Endodermal cell (in vitro differentiated cells): Measurements from ENCODE around the gene ADORA1. TPM values are rescaled to one million over a fixed set of nuclear protein-coding genes. Genes with fewer than 3 reads are reported as not detected.

Source experiments
- DNase-seq: peaks from one replicate; pipeline ENCODE4 v3.0.0-alpha.2; 2017
- H3K27ac ChIP-seq: 2 replicates; pipeline ENCODE4 v1.5.1; 2013; ENCODE audit warnings: mild to moderate bottlenecking, low read depth, low read length, moderate library complexity
- H3K27me3 ChIP-seq: 2 replicates; pipeline ENCODE4 v1.6.1; 2013; ENCODE audit warnings: mild to moderate bottlenecking, low read length, moderate library complexity; ENCODE audit not compliant: insufficient read depth, control insufficient read depth, poor library complexity, severe bottlenecking
- H3K36me3 ChIP-seq: 2 replicates; pipeline ENCODE4 v1.7.0; 2013; ENCODE audit warnings: mild to moderate bottlenecking, low read length, moderate library complexity; ENCODE audit not compliant: control insufficient read depth, insufficient read depth
- H3K4me1 ChIP-seq: one replicate; pipeline ENCODE4 v1.7.0; 2013; ENCODE audit warnings: low read length; ENCODE audit not compliant: control insufficient read depth, insufficient read depth
- H3K4me3 ChIP-seq: 2 replicates; pipeline ENCODE4 v1.5.1; 2013; ENCODE audit warnings: mild to moderate bottlenecking, low read length, moderate library complexity
- H3K9ac ChIP-seq: 2 replicates; pipeline ENCODE4 v1.6.1; 2013; ENCODE audit warnings: mild to moderate bottlenecking, low read length, moderate library complexity; ENCODE audit not compliant: poor library complexity, severe bottlenecking; ENCODE audit errors: extremely low read depth
- H3K9me3 ChIP-seq: 2 replicates; pipeline ENCODE4 v1.6.1; 2013; ENCODE audit warnings: mild to moderate bottlenecking, low read length, moderate library complexity; ENCODE audit not compliant: control insufficient read depth
- H3K27ac Mint-ChIP-seq: 2 replicates; pipeline ENCODE4 v1.8.0; 2020; ENCODE audit warnings: mixed read lengths
- H3K27me3 Mint-ChIP-seq: 2 replicates; pipeline ENCODE4 v1.8.0; 2021; ENCODE audit warnings: mild to moderate bottlenecking, mixed read lengths; ENCODE audit not compliant: insufficient read depth
- H3K36me3 Mint-ChIP-seq: 2 replicates; pipeline ENCODE4 v1.8.0; 2020; ENCODE audit warnings: low read depth, mixed read lengths
- H3K4me1 Mint-ChIP-seq: 2 replicates; pipeline ENCODE4 v1.8.0; 2020; ENCODE audit warnings: mixed read lengths
- H3K4me3 Mint-ChIP-seq: 2 replicates; pipeline ENCODE4 v1.8.0; 2020; ENCODE audit warnings: mild to moderate bottlenecking, moderate library complexity, mixed read lengths
- H3K9me3 Mint-ChIP-seq: 2 replicates; pipeline ENCODE4 v1.8.0; 2020; ENCODE audit warnings: mild to moderate bottlenecking, mixed read lengths
- WGBS, 2 experiments: methylation state at CpG; one replicate each; pipeline versions ENCODE4 v1.1.5 to v1.1.7; 2013; ENCODE audit warnings: missing lambda C conversion rate in 2 of 2, mixed read lengths in 1 of 2; ENCODE audit not compliant: insufficient coverage in 1 of 2, insufficient read length in 1 of 2; 5-methylcytosine and 5-hydroxymethylcytosine counted together
- total RNA-seq, 2 donors: library from RNA; stranded (reverse); fragmentation: NEBNext Ultra II Directional in 1 of 2; extraction: Animal tissue kit (Norgen Biotek cat#: 25700) in 1 of 2; gene quantifications; 2 replicates in 1 of 2; 3 replicates in 1 of 2; pipeline ENCODE4 v1.2.1, GENCODE V29; 2021
- TF ChIP-seq, protein P1 (sequence below): fragments of 200-600 bp; sonication (generic); conservative IDR thresholded peaks from 2 replicates; pipeline ENCODE4 v1.5.0; 2021; ENCODE audit warnings: antibody characterized with exemption, mild to moderate bottlenecking

The ADORA1 gene
- total RNA-seq, 2 donors from 2014 or later: 2.0 to 2.1 TPM

DNA sequence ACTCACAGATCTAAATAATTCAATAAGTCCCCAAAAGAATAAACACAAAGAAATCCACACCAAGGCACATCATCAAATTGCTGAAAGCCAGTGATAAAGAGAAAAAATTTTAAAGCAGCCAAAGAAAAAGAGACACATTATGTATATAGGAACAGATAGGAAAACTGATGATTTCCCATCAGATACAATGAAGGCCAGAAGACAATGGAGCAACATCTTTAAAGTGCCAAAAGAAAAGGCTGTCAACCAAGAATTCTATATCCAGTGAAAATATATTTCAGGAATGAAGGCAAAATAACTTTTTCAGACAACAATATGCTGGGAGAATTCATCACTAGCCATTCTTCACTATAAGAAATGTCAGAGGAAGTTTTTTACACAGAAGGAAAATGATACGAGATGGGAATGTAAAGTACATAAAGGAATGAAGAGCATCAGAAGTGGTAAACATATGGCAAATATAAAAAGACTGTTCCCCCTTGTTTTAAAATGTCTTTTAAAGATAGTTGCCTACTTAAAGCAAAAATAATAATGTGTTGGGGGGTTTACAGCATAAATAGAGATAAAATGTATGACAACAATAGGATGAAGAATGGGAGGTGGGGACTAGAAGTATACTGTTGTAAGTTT lies 32.4 kb upstream of the ADORA1 start:
- peaks cover 51% of the 10 kb centered on the region for H3K9me3 ChIP-seq
- no peaks in the 10 kb centered on the region for H3K4me1 ChIP-seq
- TF ChIP-seq, protein P1, sequence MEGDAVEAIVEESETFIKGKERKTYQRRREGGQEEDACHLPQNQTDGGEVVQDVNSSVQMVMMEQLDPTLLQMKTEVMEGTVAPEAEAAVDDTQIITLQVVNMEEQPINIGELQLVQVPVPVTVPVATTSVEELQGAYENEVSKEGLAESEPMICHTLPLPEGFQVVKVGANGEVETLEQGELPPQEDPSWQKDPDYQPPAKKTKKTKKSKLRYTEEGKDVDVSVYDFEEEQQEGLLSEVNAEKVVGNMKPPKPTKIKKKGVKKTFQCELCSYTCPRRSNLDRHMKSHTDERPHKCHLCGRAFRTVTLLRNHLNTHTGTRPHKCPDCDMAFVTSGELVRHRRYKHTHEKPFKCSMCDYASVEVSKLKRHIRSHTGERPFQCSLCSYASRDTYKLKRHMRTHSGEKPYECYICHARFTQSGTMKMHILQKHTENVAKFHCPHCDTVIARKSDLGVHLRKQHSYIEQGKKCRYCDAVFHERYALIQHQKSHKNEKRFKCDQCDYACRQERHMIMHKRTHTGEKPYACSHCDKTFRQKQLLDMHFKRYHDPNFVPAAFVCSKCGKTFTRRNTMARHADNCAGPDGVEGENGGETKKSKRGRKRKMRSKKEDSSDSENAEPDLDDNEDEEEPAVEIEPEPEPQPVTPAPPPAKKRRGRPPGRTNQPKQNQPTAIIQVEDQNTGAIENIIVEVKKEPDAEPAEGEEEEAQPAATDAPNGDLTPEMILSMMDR: no peak
- H3K9ac ChIP-seq: no peak overlapping the region
- Mint-ChIP-seq H3K27me3 (peaks cover 8% of the 10 kb centered on the region), H3K9me3 (peaks cover 35% of the 10 kb centered on the region), H3K27ac (no peak overlapping the region), H3K4me1 (peaks cover 5% of the 10 kb centered on the region), H3K36me3 (peaks cover 1% of the 10 kb centered on the region), H3K4me3 (no peak overlapping the region)
- no peaks in the 10 kb centered on the region for H3K36me3 ChIP-seq
- 100% methylated on average over 1 of the region's 1 CpG; no CpG with 5 or more reads in 1 of the 2 experiments for WGBS, 2 experiments
- H3K4me3 ChIP-seq: peak overlapping the region; percentile 27
- H3K27ac ChIP-seq: no peak overlapping the region
- no peak for DNase-seq
- no peaks in the 10 kb centered on the region for H3K27me3 ChIP-seq

DNA sequence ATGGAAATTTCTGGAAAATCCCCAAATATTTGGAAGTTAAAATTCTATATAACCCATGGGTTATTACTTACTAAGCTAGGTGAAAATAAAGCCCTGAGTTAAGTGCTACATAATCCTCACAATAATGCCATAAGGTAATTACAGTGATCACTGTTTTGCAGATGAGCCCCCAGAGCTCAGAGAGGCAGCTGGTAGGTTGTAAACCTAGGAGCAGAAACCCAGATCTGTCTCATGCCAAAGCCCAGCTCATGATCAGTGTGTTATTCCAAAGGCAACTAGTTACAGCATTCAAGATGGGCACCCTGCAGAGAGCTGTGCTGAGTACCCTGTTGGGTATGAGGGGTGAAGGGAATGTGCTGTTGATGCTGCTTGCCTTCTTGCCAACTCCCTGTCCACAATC lies 31.0 kb upstream of the ADORA1 start:
- peaks cover 3% of the 10 kb centered on the region for H3K4me1 Mint-ChIP-seq
- peaks cover 8% of the 10 kb centered on the region for H3K27me3 Mint-ChIP-seq
- no peak overlapping the region for H3K27ac Mint-ChIP-seq
- no peak overlapping the region for H3K4me3 ChIP-seq
- TF ChIP-seq, protein P1: no peak
- H3K9me3 Mint-ChIP-seq: peaks cover 38% of the 10 kb centered on the region
- peaks cover 51% of the 10 kb centered on the region for H3K9me3 ChIP-seq
- H3K9ac ChIP-seq: no peak overlapping the region
- H3K36me3 ChIP-seq: no peaks in the 10 kb centered on the region
- no peaks in the 10 kb centered on the region for H3K27me3 ChIP-seq
- DNase-seq: no peak
- H3K36me3 Mint-ChIP-seq: peaks cover 1% of the 10 kb centered on the region
- no peak overlapping the region for H3K4me3 Mint-ChIP-seq
- H3K4me1 ChIP-seq: no peaks in the 10 kb centered on the region
- H3K27ac ChIP-seq: no peak overlapping the region

DNA sequence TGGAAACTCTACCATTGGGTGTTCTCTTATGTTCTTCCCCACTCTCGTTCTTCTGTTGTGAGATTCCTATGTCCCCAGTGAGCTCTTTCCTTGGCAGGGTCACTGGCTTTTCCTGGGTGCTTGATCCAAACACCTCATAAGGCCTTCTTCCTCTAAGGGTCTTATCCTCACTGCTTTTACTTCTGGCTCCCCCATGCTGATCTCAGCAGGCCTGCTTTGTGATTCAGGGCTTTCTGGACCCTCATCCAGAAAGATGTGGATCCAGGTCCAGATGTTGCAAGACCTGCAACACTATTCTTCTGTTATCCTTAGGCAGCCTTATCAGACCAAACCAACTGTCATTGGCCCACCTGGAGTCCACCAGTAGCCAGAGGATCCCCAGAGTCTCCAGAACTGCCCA lies 30.5 kb upstream of the ADORA1 start:
- TF ChIP-seq, protein P1: no peak
- peaks cover 8% of the 10 kb centered on the region for H3K27me3 Mint-ChIP-seq
- H3K27me3 ChIP-seq: no peaks in the 10 kb centered on the region
- H3K4me3 ChIP-seq: no peak overlapping the region
- peaks cover 3% of the 10 kb centered on the region for H3K4me1 Mint-ChIP-seq
- no peaks in the 10 kb centered on the region for H3K36me3 ChIP-seq
- 86 to 96% methylated on average over 1 of the region's 1 CpG for WGBS, 2 experiments
- no peaks in the 10 kb centered on the region for H3K4me1 ChIP-seq
- H3K9ac ChIP-seq: no peak overlapping the region
- peaks cover 1% of the 10 kb centered on the region for H3K36me3 Mint-ChIP-seq
- H3K27ac ChIP-seq: no peak overlapping the region
- DNase-seq: no peak
- peaks cover 51% of the 10 kb centered on the region for H3K9me3 ChIP-seq
- H3K4me3 Mint-ChIP-seq: no peak overlapping the region
- peaks cover 38% of the 10 kb centered on the region for H3K9me3 Mint-ChIP-seq
- no peak overlapping the region for H3K27ac Mint-ChIP-seq
